ENCODE results near the gene PDLIM3. TPM values are rescaled to one million over a fixed set of nuclear protein-coding genes. Genes with fewer than 3 reads are reported as not detected.

Gene PDLIM3
- total and polyA plus RNA-seq, 9 of the 15 experiments (the other 6 are each of a cell fraction or from before 2014, with no cell fraction given): 0.06 TPM; not detected in 8

DNA sequence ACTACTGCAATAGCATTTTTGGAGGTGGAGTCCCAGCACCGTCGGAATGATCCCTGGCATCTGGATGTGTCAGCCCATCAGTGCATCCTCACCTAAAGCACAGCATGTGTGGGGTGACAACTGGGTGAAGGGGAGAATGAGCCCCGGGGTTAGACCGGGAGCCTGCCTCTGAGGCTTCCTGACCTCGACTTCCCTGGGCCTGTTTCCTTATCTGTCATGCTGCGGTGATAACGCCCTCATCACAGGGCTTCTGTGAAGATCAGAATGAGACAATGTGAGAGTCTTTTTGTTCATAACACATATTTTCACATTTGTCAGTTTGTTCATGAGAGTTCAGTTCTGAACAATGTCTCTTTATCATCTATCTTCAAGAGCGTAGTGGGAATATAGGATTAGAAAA is 31.1 kb upstream of the PDLIM3 start:
- no peaks in the 10 kb centered on the region; a peak in 1 of 5 replicates for H3K27me3 ChIP-seq (ENCODE audit: control insufficient read depth in 2 of 2, insufficient read depth in 2 of 2, low read length in 2 of 2)
- peak overlapping the region; percentile 17; the same call in 1 of the 2 replicates for H2AFZ ChIP-seq (ENCODE audit: low read depth, low read length)
- no peak overlapping the region for H3K4me3 ChIP-seq
- H3K9ac ChIP-seq (ENCODE audit: insufficient read depth in 1 of 2, low read depth in 2 of 2, low read length in 2 of 2): no peak overlapping the region
- no TSS peak for BruUV-seq (replicated peaks)
- ChIA-PET POLR2A (no interaction called here), CTCF (ENCODE audit: low intra/inter-chr PET ratio) (no interaction called here)
- ATAC-seq: peak; percentile 19; the same call in 1 of the 3 replicates
- no peak overlapping the region for H3K4me2 ChIP-seq (ENCODE audit: insufficient read depth, low read length)
- intact Hi-C loops (cut with micrococcal nuclease): no loop called here
- H3K27ac ChIP-seq (ENCODE audit: extremely low read depth, low read depth, low read length): no peak overlapping the region
- no peak for DNase-seq (ENCODE audit: extremely low read depth in 1 of 4, low spot score in 3 of 4)
- H3K4me1 ChIP-seq (replicated peaks in 1 of 2; ENCODE audit: control insufficient read depth in 2 of 2, insufficient read depth in 2 of 2, low read length in 2 of 2): peaks cover 0 to 15% of the 10 kb centered on the region in 2 experiments; a peak in 4 of 5 replicates
- H3K79me2 ChIP-seq (ENCODE audit: control insufficient read depth, insufficient read depth, low read length): no peaks in the 10 kb centered on the region
- no peaks in the 10 kb centered on the region for H3K9me1 ChIP-seq (ENCODE audit: control insufficient read depth, insufficient read depth, low read length)
- H4K20me1 ChIP-seq (replicated peaks; ENCODE audit: control insufficient read depth, insufficient read depth, low read length): no peaks in the 10 kb centered on the region
- no peak for FAIRE-seq
- TF ChIP-seq PHF20 (IDR thresholded peaks at IDR 0.05; ENCODE audit: partially characterized antibody) (no peak), ZNF124 (CRISPR knock-in tag; IDR thresholded peaks at IDR 0.05) (no peak), PHF8 (IDR thresholded peaks at IDR 0.05; ENCODE audit: borderline replicate concordance, low read length) (no peak), GABPB2 (CRISPR knock-in tag; conservative IDR thresholded peaks at IDR 0.05) (no peak), XRCC3 (IDR thresholded peaks at IDR 0.05) (no peak)
- TF ChIP-seq, protein P1, sequence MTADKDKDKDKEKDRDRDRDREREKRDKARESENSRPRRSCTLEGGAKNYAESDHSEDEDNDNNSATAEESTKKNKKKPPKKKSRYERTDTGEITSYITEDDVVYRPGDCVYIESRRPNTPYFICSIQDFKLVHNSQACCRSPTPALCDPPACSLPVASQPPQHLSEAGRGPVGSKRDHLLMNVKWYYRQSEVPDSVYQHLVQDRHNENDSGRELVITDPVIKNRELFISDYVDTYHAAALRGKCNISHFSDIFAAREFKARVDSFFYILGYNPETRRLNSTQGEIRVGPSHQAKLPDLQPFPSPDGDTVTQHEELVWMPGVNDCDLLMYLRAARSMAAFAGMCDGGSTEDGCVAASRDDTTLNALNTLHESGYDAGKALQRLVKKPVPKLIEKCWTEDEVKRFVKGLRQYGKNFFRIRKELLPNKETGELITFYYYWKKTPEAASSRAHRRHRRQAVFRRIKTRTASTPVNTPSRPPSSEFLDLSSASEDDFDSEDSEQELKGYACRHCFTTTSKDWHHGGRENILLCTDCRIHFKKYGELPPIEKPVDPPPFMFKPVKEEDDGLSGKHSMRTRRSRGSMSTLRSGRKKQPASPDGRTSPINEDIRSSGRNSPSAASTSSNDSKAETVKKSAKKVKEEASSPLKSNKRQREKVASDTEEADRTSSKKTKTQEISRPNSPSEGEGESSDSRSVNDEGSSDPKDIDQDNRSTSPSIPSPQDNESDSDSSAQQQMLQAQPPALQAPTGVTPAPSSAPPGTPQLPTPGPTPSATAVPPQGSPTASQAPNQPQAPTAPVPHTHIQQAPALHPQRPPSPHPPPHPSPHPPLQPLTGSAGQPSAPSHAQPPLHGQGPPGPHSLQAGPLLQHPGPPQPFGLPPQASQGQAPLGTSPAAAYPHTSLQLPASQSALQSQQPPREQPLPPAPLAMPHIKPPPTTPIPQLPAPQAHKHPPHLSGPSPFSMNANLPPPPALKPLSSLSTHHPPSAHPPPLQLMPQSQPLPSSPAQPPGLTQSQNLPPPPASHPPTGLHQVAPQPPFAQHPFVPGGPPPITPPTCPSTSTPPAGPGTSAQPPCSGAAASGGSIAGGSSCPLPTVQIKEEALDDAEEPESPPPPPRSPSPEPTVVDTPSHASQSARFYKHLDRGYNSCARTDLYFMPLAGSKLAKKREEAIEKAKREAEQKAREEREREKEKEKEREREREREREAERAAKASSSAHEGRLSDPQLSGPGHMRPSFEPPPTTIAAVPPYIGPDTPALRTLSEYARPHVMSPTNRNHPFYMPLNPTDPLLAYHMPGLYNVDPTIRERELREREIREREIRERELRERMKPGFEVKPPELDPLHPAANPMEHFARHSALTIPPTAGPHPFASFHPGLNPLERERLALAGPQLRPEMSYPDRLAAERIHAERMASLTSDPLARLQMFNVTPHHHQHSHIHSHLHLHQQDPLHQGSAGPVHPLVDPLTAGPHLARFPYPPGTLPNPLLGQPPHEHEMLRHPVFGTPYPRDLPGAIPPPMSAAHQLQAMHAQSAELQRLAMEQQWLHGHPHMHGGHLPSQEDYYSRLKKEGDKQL (CRISPR knock-in tag; IDR thresholded peaks at IDR 0.05; ENCODE audit: borderline replicate concordance): no peak
- TF ChIP-seq, protein P2, sequence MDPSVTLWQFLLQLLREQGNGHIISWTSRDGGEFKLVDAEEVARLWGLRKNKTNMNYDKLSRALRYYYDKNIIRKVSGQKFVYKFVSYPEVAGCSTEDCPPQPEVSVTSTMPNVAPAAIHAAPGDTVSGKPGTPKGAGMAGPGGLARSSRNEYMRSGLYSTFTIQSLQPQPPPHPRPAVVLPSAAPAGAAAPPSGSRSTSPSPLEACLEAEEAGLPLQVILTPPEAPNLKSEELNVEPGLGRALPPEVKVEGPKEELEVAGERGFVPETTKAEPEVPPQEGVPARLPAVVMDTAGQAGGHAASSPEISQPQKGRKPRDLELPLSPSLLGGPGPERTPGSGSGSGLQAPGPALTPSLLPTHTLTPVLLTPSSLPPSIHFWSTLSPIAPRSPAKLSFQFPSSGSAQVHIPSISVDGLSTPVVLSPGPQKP (CRISPR knock-in tag; IDR thresholded peaks at IDR 0.05): no peak
- TF ChIP-seq, protein P3, sequence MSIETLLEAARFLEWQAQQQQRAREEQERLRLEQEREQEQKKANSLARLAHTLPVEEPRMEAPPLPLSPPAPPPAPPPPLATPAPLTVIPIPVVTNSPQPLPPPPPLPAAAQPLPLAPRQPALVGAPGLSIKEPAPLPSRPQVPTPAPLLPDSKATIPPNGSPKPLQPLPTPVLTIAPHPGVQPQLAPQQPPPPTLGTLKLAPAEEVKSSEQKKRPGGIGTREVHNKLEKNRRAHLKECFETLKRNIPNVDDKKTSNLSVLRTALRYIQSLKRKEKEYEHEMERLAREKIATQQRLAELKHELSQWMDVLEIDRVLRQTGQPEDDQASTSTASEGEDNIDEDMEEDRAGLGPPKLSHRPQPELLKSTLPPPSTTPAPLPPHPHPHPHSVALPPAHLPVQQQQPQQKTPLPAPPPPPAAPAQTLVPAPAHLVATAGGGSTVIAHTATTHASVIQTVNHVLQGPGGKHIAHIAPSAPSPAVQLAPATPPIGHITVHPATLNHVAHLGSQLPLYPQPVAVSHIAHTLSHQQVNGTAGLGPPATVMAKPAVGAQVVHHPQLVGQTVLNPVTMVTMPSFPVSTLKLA (conservative IDR thresholded peaks at IDR 0.05): no peak
- in situ Hi-C loops (cut with MboI): no loop called here
- H3K36me3 ChIP-seq (ENCODE audit: control insufficient read depth, insufficient read depth, low read length): no peaks in the 10 kb centered on the region
- H3K9me3 ChIP-seq (replicated peaks; ENCODE audit: control insufficient read depth, insufficient read depth, low read depth, low read length): no peaks in the 10 kb centered on the region
- 6% methylated on average over 8 of the region's 8 CpGs for WGBS (ENCODE audit: insufficient coverage, low coverage, missing lambda C conversion rate)

All from K562 (cell line).